IPS DF 6.9 (cell line): Measurements from ENCODE around the gene MR1.
"Not testable (repeated sequence)": the region's sequence is repeated elsewhere in the genome, so short reads cannot be mapped to it uniquely, and the experiment has no call there.

Experiments used
- DNase-seq: peaks from one replicate; pipeline ENCODE4 v3.0.0-alpha.2; 2013; ENCODE audit warnings: low read depth, low spot score
- H3K27ac ChIP-seq: one replicate; pipeline ENCODE4 v1.5.1; 2013; ENCODE audit warnings: low read length, control low read depth
- H3K27me3 ChIP-seq: 2 replicates; pipeline ENCODE4 v1.6.1; 2013; ENCODE audit warnings: mild to moderate bottlenecking, low read length; ENCODE audit not compliant: control insufficient read depth, insufficient read depth
- H3K36me3 ChIP-seq: 2 replicates; pipeline ENCODE4 v1.6.1; 2013; ENCODE audit warnings: low read length; ENCODE audit not compliant: control insufficient read depth, insufficient read depth
- H3K4me1 ChIP-seq: 2 replicates; pipeline ENCODE4 v1.6.1; 2013; ENCODE audit warnings: low read length; ENCODE audit not compliant: control insufficient read depth, insufficient read depth
- H3K4me3 ChIP-seq: 2 replicates; pipeline ENCODE4 v1.5.1; 2013; ENCODE audit warnings: mild to moderate bottlenecking, low read length
- H3K9me3 ChIP-seq: 2 replicates; pipeline ENCODE4 v1.6.1; 2013; ENCODE audit warnings: low read length, inconsistent platforms; ENCODE audit not compliant: control insufficient read depth, insufficient read depth
- WGBS: extraction: QIAGEN DNeasy Blood & Tissue Kit; methylation state at CpG from one replicate; pipeline ENCODE4 v1.1.7; 2013; ENCODE audit warnings: mixed read lengths, missing lambda C conversion rate; ENCODE audit not compliant: insufficient read length, insufficient coverage; 5-methylcytosine and 5-hydroxymethylcytosine counted together

The MR1 gene

DNA sequence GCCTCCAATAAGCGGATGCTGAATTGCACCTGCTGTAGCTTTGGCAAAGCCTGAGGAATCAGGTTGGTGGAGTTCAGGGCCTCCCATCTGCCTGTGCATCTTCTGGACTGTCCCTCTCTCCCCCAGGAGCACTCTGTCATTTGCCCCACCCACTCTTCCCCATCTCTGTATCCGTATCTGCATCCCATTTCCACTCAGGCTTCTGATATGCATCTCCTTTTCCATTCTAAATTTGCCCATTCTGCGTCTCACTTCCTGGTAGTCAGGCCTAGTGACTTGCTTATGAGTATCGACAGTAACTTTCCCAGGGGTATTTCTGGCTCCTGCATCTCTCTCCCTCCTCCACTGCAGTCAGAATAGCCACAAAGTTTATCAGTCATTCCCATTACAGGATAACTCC lies 15.6 kb downstream of the MR1 start:
- no CpG with 5 or more reads among the region's 4 CpGs for WGBS
- no peak for DNase-seq
- no peak overlapping the region for H3K4me3 ChIP-seq
- no peaks in the 10 kb centered on the region for H3K4me1 ChIP-seq
- no peaks in the 10 kb centered on the region for H3K36me3 ChIP-seq
- H3K27me3 ChIP-seq: no peaks in the 10 kb centered on the region; the same call in 1 of the 2 replicates
- no peak overlapping the region for H3K27ac ChIP-seq
- no peaks in the 10 kb centered on the region for H3K9me3 ChIP-seq

- no peaks in the 10 kb centered on the region for H3K4me1 ChIP-seq
- H3K9me3 ChIP-seq: no peaks in the 10 kb centered on the region
- H3K27me3 ChIP-seq: no peaks in the 10 kb centered on the region; the same call in 1 of the 2 replicates
- no peak overlapping the region for H3K4me3 ChIP-seq
- DNase-seq: no peak
- no peaks in the 10 kb centered on the region for H3K36me3 ChIP-seq
- H3K27ac ChIP-seq: no peak overlapping the region
These were observed 17.1 kb downstream of the MR1 start for GRCh38 chr1:181050922-181051321.

- no peaks in the 10 kb centered on the region for H3K36me3 ChIP-seq
- H3K9me3 ChIP-seq: no peaks in the 10 kb centered on the region
- H3K4me1 ChIP-seq: no peaks in the 10 kb centered on the region
- no peak overlapping the region for H3K27ac ChIP-seq
- no CpG with 5 or more reads among the region's 6 CpGs for WGBS
- H3K27me3 ChIP-seq: no peaks in the 10 kb centered on the region
- no peak for DNase-seq
- no peak overlapping the region for H3K4me3 ChIP-seq
These were observed 22.8 kb downstream of the MR1 start for GRCh38 chr1:181056560-181056959.

GRCh38 chr1:181057079-181057478 lies 23.3 kb downstream of the MR1 start:
- Histone ChIP-seq H3K36me3 (no peaks in the 10 kb centered on the region), H3K27ac (no peak overlapping the region), H3K27me3 (no peaks in the 10 kb centered on the region), H3K9me3 (no peaks in the 10 kb centered on the region), H3K4me3 (no peak overlapping the region), H3K4me1 (no peaks in the 10 kb centered on the region)
- whole genome bisulfite sequencing: no CpG with 5 or more reads among the region's 3 CpGs
- DNase-seq: no peak

DNA sequence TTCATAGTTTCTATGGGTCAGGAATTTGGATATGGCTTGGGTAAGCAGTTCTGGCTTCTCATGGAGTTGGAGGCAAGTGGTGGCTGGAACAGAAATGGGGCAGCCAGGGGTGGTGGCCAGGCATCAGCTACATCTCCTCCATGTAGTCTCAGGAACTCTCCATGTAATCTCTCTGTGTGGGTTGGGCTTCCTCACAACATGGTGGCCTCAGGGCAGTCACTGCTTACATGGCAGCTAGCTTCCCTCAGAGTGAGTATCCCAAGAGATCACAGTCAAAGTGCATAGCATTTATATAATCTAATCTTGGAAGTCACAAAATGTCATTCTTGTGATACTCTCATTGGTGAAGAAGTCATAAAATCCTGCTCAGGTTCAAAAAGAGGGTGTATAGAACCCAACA lies 25.7 kb downstream of the MR1 start:
- Histone ChIP-seq H3K9me3 (no peaks in the 10 kb centered on the region), H3K4me1 (no peaks in the 10 kb centered on the region), H3K4me3 (no peak overlapping the region), H3K27me3 (no peaks in the 10 kb centered on the region), H3K27ac (no peak overlapping the region), H3K36me3 (no peaks in the 10 kb centered on the region)
- no peak for DNase-seq

- no peak overlapping the region for H3K27ac ChIP-seq
- H3K4me3 ChIP-seq: no peak overlapping the region
- no peaks in the 10 kb centered on the region for H3K27me3 ChIP-seq
- H3K4me1 ChIP-seq: no peaks in the 10 kb centered on the region
- no CpG with 5 or more reads among the region's 1 CpG for WGBS
- DNase-seq: no peak
- no peaks in the 10 kb centered on the region for H3K36me3 ChIP-seq
- no peaks in the 10 kb centered on the region for H3K9me3 ChIP-seq
These were observed 26.3 kb downstream of the MR1 start for GRCh38 chr1:181060066-181060465.

DNA sequence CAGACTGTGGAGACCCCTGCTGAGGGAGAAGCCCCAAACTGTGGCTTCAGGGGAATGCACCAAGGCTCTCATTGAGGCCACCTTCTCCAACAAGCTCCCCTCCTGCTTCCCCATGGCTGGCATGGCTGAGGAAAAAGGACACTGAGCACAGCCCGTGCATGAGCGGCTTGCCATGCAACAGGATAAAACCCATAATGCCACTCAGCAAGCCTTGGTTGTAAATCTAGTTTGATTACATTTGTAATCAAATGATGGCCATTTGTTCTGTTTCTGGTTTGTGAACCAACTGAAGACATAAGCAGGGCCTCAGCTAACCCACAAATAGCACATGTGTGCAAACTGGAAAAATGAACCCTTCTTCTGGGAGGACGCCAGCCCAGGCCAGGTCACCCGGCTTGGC lies 27.2 kb downstream of the MR1 start:
- H3K4me1 ChIP-seq, H3K36me3 ChIP-seq, DNase-seq, H3K4me3 ChIP-seq, H3K27ac ChIP-seq, H3K27me3 ChIP-seq, H3K9me3 ChIP-seq: not testable (repeated sequence)
- WGBS: no CpG with 5 or more reads among the region's 4 CpGs

- Histone ChIP-seq H3K4me1 (peaks cover 2% of the 10 kb centered on the region), H3K27ac (no peak overlapping the region), H3K4me3 (no peak overlapping the region), H3K36me3 (no peaks in the 10 kb centered on the region), H3K27me3 (no peaks in the 10 kb centered on the region), H3K9me3 (no peaks in the 10 kb centered on the region)
- no CpG with 5 or more reads among the region's 2 CpGs for WGBS
- no peak for DNase-seq
These were observed 27.7 kb downstream of the MR1 start for GRCh38 chr1:181061487-181061886.

- no peak overlapping the region for H3K4me3 ChIP-seq
- no peak overlapping the region for H3K27ac ChIP-seq
- DNase-seq: no peak
- no peaks in the 10 kb centered on the region for H3K9me3 ChIP-seq
- H3K36me3 ChIP-seq: no peaks in the 10 kb centered on the region
- whole genome bisulfite sequencing: no CpG with 5 or more reads among the region's 15 CpGs
- H3K4me1 ChIP-seq: peaks cover 2% of the 10 kb centered on the region
- no peaks in the 10 kb centered on the region for H3K27me3 ChIP-seq
These were observed 28.4 kb downstream of the MR1 start for GRCh38 chr1:181061891-181062835.

- no peak overlapping the region for H3K27ac ChIP-seq
- no peaks in the 10 kb centered on the region for H3K9me3 ChIP-seq
- no peaks in the 10 kb centered on the region for H3K36me3 ChIP-seq
- H3K4me1 ChIP-seq: peaks cover 2% of the 10 kb centered on the region
- no CpG with 5 or more reads among the region's 6 CpGs for WGBS
- H3K27me3 ChIP-seq: no peaks in the 10 kb centered on the region
- H3K4me3 ChIP-seq: no peak overlapping the region
- DNase-seq: no peak
These were observed 29.1 kb downstream of the MR1 start for GRCh38 chr1:181062836-181063428.
